HG03097 (cell line): ENCODE results near the gene CMIP.

Experiments used
- ATAC-seq: cut with Tn5 transposase; IDR thresholded peaks from one replicate; pipeline ENCODE4 v1.9.1; 2021; ENCODE audit not compliant: unreplicated experiment, low FRiP score

The CMIP gene

GRCh38 chr16:81629034-81629802, 184.6 kb downstream of the CMIP start:
- ATAC-seq = no peak

- no peak for ATAC-seq
These were observed 185.5 kb downstream of the CMIP start for GRCh38 chr16:81629896-81630634.

GRCh38 chr16:81630635-81631031, 186.0 kb downstream of the CMIP start:
- no peak for ATAC-seq

DNA sequence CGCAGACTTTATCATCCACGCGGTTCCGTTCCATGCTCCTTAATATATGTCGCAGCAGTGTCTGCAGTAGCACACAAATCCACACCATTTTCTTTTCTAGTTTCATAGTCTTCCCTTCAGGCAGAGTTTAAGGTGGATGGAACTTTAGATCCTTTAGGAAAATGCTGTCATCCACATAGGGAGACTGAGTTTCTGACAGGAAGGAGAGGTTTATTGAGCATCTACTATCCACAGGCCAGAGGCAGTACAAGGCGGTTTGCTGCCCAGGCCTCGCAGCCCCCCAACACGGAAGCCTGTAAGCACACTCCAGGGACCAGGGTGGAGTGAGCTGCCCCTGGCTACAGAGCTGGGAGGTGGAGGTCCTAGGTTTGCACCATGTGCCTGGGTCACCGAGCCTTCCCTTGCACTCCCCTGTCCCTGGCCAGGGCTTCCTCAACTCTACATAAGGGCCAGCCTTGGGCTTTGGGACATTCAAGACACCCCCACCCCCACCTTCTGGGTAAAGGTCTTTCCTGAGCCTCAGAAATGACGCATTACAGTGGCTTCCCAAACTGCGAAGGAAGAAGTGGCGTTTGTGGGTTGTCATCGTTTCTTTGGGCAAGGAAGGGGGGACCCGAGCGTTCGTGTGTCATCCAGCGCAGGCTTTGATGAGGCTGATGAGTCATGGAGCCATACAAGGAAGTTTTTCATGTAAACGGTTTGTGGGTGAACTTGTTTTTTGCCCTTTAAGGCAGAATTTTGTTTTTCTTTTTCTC, 188.0 kb downstream of the CMIP start:
- ATAC-seq = no peak

DNA sequence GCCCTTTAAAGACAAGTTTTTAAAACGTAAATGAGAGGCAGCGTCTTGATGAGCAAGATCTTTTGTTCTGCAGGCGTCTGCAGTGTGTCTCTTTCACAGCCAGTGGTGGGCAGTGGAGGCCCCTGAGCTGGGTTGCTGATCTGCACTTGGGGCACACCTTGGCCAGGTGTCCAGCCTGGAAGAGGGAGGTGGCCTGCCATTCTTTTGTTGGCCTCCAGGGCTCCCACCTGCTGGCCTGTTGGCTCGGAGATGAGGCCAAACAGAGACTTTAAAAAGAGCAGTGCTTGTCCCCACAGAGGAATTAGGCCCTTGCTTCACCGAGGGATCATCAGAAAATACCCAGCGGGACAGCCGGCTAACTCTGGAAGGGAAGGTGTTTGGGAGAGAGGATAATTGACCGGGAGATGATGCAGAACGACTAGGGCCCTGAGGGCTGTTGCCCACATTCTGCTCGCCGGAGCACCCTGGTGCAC, 188.6 kb downstream of the CMIP start:
- no peak for ATAC-seq

DNA sequence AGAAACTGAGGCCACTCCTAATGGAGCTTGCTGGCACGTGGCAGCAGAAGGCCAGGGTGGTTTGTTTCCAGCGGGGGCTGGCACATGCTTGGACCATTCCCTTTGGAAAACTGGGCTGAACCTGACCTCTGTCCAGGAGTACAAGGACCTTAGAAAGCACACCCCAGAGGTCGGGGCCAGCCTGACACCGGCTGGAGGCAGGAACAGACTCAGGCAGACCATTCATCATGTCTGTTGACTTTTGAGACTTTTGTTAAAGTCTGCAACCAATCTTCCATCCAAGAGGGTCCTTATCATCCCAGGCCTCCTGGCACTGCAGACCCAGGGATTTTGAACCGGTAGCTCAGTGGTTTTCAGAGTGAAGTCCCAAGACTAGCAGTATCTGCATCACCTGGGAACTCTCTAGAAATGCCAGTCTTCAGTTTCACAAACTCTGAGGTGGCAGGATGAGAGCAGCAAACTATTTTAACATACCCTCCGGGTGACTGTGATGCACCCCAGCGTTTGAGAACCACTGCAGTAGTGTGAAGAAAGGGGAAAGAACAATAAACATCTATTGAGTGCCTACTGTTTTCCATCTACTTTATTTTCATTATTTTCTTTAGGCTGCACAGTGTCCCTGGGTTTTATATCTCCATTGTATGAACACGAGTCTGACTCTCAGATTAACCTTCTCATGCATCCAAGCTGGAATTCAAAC, 189.2 kb downstream of the CMIP start:
- no peak for ATAC-seq

GRCh38 chr16:81634380-81635062, 189.9 kb downstream of the CMIP start:
- no peak for ATAC-seq

GRCh38 chr16:81635063-81635937, 190.7 kb downstream of the CMIP start:
- no peak for ATAC-seq

DNA sequence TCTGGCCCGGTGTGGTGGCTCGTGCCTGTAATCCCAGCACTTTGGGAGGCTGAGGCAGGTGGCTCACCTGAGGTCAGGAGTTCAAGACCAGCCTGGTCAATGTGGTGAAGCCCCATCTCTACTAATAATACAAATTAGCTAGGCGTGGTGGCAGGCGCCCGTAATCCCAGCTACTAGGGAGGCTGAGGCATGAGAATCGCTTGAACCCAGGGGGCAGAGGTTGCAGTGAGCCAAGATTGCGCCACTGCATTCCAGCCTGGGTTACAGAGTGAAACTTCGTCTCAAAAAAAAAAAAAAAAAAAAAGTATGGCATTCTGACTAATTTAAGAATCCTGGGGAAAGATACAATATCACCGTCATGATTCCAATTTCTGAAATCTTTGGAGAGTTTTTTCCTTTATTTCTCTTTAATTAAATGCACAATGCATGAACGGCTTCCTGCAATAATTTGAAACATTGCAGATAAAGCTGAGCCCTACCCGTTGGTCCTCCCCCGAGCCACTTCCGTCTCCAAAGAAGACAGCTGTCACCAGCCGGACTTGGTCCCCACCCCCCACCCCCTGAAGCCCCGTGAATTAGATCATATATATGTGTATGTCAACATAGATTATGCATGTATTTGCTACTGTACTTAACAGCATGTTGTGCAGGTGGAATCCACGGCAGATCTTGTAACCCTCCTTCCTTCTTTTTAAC, 191.8 kb downstream of the CMIP start:
- no peak for ATAC-seq

DNA sequence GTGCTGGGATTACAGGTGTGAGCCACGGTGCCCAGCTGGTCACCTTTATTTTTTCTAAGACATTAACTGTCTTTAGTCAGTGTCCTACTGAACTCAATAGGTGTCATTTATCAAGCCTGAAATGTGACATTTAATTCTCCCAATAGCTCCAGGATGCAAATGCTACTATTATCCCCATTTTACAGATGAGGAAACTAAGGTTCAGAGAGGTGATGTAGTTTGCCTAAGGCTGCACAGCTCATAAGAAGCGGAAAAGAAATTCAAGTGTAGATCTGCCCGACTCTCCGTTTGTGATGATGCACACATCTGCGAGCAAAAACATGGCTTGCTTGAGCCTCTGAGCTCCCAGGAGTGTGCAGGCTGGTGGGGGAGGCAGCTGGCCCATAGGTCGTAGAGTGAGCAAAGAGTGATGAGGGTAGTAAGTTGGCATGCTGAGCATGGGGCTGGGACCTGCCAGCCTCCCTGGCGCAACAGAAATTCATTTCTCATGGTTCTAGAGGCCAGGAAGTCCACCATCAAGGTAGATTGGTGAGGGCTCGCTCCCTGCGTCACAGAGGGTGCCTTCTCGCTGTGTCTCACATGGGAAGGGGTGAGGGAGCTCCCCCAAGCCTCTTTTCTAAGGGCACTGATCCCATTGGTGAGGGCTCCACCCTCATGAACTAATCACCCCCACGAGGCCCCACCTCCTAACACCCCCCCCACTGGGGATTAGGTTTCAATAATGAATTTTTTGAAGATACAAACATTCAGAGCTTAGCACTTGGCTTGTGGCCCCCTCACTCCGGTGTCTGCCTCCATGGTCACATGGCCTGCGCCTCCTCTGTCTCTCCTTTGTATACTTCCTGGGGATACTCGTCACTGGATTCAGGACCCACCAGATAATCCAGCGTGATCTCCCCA, 193.0 kb downstream of the CMIP start:
- no peak for ATAC-seq

DNA sequence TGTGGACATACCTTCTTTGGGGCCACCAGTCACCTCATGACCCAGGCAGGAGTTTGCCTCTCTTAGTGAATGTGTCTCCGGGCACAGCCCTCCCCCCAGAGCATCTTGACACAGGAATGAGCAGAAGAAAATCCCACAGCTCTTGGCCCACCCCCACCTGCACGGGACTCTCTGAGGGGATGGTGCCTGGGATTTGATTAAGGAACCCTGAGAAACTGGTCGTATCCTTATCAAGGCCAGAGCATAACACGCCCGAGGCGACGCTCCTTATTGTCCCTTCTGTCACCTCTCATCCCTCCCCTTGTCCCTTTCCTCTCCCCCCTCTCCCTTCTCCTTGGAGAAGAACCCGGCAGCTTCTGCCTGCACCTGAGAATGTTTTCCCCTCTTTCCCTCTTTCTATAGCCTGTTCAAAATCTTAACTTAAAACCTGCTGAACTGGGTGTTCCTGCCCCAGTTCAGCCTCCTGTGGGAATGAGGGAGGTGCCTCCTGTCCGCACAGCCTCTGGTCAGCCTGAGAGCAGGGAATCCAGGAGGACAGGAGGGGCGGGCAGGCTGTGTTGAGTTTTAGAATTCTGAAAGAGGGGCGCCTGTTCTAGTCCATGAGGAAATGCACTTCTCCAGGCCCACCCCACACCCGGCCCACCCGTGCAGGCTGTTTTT, 193.8 kb downstream of the CMIP start:
- no peak for ATAC-seq

DNA sequence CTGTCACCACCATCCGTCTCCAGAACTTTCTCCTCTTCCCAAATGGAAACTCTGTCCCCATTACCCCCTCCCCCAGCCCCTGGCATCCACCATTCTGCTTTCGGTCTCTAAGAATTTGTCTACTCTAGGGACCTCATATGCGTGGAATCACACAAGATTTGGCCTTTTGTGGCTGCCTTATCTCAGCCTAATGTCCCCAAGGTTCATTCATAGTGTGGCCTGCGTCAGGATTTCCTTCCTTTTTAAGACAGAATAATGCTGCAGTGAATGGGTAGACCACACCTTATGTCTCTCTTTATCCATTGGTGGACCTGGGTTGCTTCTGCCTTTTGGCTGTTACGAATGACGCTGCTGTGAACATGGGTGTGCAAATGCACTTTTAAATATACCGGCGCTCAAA, 194.7 kb downstream of the CMIP start:
- ATAC-seq = no peak

DNA sequence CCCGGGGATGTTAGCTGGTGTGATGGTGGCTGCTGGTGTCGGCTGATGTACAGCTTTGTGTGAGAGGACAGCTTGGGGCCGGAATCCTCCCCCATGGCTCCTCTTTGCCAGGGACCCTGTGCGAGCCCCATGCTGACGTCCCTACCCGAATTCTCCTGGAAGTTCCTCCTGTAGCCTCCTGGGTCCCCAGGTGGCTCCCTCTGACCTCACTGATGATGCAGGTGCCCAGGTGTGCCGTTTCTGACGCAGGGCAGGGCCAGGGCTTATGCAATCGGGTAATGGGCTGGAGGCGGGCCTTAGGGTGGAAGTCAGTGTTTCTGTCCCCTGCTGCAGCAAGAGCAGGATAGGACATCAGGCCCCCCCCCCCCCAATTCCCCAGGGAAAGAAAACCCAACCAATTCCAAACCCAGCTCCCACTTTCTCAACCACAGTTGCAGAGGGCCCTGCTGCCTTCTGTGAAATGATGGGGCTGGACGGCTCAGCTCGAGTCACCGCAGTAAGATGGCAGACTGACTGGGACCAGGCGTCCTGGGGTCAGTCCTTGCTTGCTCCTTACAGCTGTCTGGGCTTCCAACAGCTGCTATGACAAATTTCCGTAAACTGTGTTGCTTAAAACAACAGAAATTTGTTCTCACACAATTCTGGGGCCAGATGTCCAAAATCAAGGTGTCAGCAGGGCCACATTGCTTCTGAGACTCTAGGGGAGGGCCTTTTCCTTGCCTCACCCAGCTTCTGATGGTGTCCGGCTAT, 195.5 kb downstream of the CMIP start:
- no peak for ATAC-seq

DNA sequence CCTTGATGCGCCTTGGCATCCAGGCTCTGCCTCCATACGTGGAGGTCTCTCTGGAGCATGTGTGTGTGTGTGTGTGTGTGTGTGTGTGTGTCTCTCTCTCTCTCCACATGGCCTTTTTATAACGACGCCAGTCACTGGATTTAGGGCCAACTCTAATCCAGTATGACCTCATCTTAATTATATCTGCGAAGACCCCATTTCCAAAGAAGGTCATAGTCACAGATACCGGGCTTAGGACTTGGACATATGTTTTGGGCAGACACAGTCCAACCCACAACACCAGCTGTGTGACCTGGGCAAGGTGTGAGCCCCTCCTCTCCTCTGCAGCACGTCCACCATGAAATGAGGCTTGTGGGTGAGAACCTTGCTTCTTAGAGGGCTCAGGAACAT, 196.1 kb downstream of the CMIP start:
- no peak for ATAC-seq

GRCh38 chr16:81641395-81642106, 196.9 kb downstream of the CMIP start:
- no peak for ATAC-seq

- no peak for ATAC-seq
These were observed 197.5 kb downstream of the CMIP start for GRCh38 chr16:81642107-81642436.
